T47D (cell line): ENCODE measurements around the gene LRP10.
A peak's percentile ranks its signal among the peaks of the same experiment; 100 is the strongest.

Experiments
- DNase-seq, 2 experiments: peaks; one replicate each; pipeline versions ENCODE4 v3.0.0 to v3.0.0-alpha.2; 2011 to 2012; ENCODE audit warnings: low read depth in 1 of 2, low spot score in 1 of 2
- JUND ChIP-seq: IDR thresholded peaks from 2 replicates; pipeline ENCODE4 v1.6.1; 2012; ENCODE audit warnings: low read depth
- in situ Hi-C: cut with HindIII; loops from 2 replicates; pipeline ENCODE4 v1.10.0; 2016; ENCODE audit warnings: low sequenced_read_pairs, low pct_unique_long_range_greater_than_20kb

The LRP10 gene

DNA sequence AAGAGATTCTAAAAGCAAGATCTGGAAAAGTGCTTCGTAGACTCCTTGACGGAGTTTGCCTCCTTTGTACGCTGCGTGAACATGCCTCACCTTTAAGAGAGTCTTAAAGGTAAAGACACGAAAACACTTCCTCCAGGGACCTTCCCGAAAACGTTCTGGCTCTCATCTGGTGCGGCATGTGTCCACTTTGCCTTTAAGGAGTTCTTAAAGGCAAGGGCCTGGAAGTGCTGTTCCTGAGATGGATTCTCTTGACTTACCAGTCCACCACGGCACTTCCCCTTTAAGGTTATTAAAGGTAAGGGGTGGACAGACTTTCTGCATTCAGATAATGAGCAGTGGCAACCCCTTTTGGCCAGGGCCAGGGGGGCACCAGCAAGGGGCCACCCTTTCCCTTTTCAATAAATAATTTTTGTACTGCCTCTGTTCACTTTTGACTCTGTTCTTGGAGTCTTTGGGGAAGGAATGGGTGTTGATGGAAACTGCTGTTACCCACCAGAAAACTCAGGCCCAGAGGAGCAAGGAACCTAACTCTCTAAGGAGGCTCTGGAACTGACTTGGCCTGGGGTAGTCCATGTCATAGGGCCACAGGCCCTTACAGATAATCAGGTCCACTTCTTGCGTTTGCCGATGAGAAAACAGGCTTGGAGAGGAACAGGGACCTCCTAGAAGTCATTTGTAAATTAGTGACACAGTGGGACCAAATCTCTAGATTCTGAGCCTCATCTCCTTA, 15.9 kb downstream of the LRP10 start:
- TF ChIP-seq JUND = no peak
- DNase-seq = peak in 1 of 2 experiments; percentile 93
- in situ Hi-C loops = no loop called here

DNA sequence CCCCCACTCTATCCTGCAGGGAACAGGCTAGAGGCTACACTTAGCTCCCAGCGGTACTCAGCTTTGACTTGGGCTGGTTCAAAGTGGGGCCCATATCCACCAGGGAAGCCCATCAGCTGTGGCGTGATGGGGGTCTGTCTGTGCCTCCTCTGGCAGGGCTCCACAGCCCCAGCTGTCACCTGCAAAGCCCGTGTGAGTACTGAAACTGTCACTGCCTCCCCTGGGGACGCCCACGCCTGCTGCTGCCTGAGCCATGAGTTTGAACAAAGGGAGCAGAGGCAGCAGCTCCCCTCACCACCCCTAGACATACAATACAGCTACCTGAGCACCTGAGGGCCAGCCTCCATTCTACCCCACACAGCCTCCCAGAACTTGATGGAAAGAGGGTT, 16.4 kb downstream of the LRP10 start:
- TF ChIP-seq JUND = no peak
- no peak for DNase-seq

DNA sequence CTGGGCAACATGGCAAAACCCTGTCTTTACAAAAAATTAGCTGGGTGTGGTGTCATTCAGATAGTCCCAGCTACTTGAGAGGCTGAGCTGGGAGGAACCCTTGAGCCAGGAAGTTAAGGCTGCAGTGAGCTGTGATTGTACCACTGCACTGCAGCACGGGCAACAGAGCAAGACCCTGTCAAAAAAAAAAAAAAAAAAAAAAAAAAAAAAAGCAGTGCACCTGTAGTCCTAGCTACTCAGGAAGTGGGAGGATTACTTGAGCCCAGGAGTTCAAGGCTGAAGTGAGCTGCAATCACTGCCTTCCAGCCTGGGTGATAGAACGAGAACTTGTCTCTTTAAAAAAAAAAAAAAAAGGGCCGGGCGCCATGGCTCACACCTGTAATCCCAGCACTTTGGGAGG, 17.1 kb downstream of the LRP10 start:
- no peak for TF ChIP-seq JUND
- DNase-seq = no peak
- in situ Hi-C loops = no loop called here

More for the DNA sequence above, 16.4 kb downstream of the LRP10 start:
- in situ Hi-C loops = no loop called here

DNA sequence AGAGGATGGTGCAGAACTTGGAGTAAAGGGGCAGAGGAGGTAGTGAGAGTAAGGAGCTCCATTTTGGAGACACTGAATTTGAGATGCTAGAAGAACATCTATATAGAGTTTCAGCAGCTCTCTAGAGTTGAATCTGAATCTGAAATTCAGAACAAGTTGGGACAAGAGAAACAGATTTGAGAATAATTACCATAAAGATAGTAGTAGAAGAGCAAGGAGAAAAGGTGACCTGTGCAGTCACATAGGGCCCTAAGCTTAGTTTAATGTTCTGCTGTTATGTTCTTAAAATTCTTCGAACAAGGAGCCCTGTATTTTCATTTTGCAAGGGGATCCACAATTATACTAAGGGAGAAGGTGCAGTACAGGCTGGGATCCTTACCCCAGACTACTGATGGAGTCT, 18.9 kb downstream of the LRP10 start:
- in situ Hi-C loops = no loop called here
- TF ChIP-seq JUND = no peak
- DNase-seq = no peak

DNA sequence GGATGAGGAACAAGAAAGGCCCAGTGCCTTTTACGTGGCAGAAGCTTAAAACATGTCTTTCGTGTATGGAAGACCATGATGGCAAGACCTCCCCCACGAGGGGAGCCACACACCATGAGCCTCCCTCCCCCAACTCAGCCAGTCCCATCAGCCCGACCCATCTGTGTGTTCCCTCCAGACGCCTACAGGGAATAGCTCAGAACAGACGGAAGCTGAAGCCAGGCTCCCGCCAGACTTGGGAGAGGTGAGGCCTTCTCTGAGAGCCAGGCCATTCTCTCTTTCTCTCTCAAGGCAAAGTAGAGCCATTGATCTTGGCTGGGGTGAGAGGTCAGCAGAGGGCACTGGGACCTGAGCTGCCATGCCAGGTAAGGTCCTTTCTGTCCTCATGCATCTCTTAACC, 20.9 kb downstream of the LRP10 start:
- no peak for TF ChIP-seq JUND
- no peak for DNase-seq
- in situ Hi-C loops = no loop called here

DNA sequence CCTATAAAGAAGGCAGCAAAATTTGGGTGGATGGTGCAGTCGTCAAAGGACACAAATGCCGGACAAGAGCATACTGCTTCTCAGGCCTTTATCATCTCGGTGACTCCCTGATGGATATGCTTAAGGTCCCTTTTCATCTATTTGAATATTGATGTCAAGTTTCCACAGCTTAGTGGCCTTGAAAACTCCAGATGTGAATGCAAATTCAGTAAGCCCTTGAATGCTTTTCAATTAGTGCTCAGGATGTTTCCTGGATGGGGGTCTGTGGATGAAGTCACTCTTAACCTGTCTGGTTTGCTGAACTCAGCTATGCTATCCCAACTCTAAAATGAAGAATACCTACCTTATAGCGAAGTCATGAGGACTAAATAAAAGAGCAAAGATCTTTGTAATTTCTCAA, 22.2 kb downstream of the LRP10 start:
- TF ChIP-seq JUND = no peak
- no peak for DNase-seq
- in situ Hi-C loops = no loop called here

DNA sequence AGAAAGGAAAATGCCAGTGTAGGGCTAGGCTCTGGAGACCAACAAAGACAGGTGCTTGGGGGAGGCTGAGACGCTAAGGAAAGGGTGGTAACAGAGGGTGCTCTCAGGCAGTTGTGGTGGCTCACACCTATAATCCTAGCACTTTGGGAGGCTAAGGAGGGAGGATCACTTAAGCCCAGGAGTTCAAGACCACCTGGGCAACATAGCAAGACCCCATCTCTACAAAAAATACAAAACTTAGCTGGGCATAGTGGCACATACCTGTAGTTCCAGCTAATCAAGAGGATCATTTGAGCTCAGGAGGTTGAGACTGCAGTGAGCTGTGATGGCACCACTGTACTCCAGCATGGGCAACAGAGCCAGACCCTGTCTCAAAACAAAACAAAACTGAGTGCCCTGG, 23.9 kb downstream of the LRP10 start:
- DNase-seq = no peak
- in situ Hi-C loops = no loop called here
- no peak for TF ChIP-seq JUND

DNA sequence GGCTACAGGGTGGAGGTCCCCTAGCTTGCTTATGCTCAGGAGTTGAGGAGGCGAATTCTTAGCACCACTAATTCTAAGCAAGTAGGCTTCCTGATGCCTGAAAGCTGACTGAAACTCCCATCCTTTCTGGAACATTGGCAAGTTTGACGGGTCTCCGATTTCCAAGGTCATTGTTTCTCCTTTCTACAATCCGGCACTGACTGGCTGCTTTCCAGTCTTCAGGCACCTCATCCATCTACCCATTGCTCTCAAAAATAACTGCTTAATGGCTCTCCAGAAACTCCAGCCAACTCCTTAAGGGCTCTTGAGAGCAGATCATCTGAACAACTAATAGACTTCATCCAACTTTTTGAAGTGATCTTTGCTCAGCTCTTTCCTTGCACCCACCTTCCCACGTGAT, 24.8 kb downstream of the LRP10 start:
- in situ Hi-C loops = no loop called here
- no peak for TF ChIP-seq JUND
- DNase-seq = no peak

DNA sequence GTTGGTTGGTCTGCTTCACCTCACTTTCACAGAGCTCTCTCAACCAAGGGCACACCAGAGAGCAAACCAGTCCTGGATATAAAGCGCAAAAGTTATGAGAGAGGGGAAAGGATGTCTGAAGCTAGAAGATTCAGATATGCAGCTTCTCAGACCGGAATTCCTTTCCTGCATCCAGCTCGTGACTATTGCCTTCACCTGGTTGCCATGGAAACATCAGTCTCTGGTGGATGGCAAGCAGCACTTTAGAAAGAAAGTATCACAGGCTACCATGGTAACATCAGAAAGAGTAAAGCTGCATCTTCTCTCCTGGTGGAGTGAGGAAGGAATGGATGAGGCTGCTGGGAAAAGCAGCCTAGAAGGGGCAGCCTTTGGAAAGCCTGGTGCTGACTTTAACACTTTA, 25.2 kb downstream of the LRP10 start:
- DNase-seq = no peak
- in situ Hi-C loops = no loop called here
- no peak for TF ChIP-seq JUND

DNA sequence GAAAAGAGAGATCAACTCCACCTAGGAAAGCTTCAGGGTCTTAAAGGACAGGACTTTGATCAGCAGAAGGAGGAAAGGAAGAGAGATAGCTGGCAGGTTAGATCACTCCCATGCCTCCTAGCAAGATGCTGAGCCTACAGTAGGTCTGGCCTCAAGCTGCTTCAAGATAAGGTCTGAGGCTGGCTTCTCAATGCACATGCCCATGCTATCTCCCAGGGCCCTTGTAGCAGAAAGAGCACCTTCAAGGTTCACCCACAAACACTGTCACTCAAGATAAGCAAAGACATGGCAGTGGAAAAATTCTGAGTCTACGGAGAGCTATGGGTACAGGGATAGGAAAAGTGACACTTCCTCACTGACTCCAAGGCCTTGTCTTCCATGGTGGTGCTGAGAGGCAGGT, 25.8 kb downstream of the LRP10 start:
- TF ChIP-seq JUND = no peak
- in situ Hi-C loops = no loop called here
- DNase-seq = no peak

DNA sequence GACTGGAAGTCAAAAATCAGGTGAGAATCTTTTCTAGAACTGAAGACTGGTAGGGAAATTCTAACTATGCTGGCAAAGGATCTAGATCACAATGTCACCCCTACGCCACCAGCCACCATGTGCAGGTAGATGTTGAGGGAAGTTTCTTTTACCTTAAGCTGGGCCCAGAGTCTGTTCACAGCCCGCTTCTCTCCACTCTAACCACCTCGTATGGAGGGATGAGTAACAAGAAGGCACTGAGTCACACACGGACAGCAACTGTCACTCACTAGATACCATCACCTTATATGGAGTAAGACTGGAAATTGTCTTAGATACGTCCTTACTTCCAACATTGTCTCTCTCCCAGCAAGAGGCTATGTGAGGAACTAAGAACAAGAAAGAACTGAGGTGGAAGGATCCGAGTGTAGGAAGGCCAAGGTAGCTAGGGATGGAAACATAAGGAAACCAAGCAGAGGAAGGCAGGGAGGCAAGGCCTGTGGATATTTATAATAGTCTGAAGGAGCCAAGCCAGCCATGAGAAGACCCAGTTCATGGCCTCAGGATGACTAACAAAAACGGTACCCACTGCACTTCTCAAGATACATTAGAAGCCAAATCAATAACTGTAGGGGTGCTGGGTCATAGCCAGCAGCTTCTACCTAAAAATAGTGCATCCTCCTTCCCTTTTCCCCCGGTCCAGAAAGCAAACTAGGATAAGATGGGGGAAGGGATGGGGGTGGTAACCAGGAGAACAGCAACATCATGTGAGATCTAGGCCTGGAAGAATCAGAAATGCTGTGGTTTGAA, 27.0 kb downstream of the LRP10 start:
- no peak for TF ChIP-seq JUND
- DNase-seq = no peak
- in situ Hi-C loops = no loop called here

DNA sequence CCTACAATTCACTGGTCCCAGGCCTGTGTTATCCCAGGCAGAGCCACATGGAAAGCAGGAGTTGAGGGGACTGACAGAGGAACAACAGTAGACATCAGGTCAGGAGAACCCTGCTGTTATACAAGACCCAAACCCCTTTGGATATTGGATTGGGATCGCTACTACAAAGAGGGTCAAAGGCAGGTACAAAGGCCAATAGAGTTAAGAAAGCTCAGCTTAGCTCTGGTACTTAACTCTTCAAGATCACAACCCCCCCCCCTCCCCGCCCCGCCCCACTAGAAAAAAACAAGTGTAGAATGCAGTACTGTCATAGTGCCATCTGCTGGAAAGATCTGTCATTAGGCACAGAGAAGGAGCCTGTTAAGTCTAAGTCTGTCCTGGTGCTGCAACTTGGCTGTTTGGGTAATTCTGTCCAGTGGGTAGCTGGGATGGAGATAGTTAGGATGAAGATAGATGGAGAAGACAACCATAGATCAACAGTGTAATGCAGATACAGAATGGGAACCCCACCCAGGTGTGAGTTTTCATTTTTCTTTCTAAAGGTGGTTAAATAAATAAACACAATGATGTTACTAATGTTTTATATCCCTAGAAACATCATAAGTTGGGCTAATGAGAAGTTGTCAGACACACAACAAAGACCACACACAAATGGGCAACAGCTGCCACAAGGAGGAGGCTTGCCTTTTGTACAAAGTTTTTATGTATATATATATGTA, 28.7 kb downstream of the LRP10 start:
- TF ChIP-seq JUND = no peak
- in situ Hi-C loops = no loop called here
- DNase-seq = peak in 1 of 2 experiments; percentile 76

DNA sequence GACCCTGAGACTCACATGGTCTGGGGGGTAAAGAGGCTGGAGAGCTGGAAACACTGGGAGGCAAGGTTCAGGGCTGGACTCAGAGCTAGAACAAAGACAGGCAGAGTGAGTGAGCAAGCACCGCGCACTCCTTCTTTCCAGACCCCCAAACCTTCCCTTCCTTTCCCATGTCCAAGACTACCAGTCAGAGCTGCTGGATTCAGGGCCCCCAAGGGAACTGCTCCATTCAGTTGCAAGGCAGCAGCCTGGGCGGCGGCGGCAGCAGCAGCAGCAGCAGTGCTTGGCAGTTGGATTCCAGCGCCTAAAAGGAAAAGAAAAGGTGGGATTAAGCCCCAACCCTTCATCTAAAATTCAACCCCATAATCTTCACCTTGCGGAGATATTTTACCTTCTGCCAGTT, 30.3 kb downstream of the LRP10 start:
- no peak for DNase-seq
- no peak for TF ChIP-seq JUND
- in situ Hi-C loops = no loop called here
